H1 (cell line): ENCODE measurements around the gene DDX19B. TPM values are rescaled to one million over a fixed set of nuclear protein-coding genes. Genes with fewer than 3 reads are reported as not detected.

Source experiments
- CTCF ChIA-PET: fragments of 300-600 bp; sonication (Branson Sonifier 250); formaldehyde crosslinking; loops from one replicate; lab custom pipeline; 2021; ENCODE audit not compliant: partially characterized antibody; lab: Charles Lee
- POLR2A ChIA-PET: fragments of 300-600 bp; sonication (Branson Sonifier 250); formaldehyde crosslinking; loops from one replicate; lab custom pipeline; 2021; ENCODE audit warnings: inconsistent platforms; ENCODE audit not compliant: partially characterized antibody; lab: Charles Lee
- DNase-seq, 2 experiments: peaks; one replicate each; pipeline versions ENCODE4 v3.0.0 to v3.0.0-alpha.2; 2010 to 2022; ENCODE audit warnings: low spot score in 2 of 2, low read depth in 1 of 2, mixed read lengths in 1 of 2
- FAIRE-seq: peaks from 2 replicates; lab custom pipeline; 2011; peaks lifted over from hg19 to GRCh38; lab: Jason Lieb, UNC
- H2AFZ ChIP-seq: 2 replicates; pipeline ENCODE4 v1.8.1; 2012; ENCODE audit warnings: low read length, inconsistent platforms
- H2AK5ac ChIP-seq: 2 replicates; pipeline ENCODE4 v1.6.1; 2013; ENCODE audit warnings: low read depth, low read length
- H2BK120ac ChIP-seq: replicated peaks from 2 replicates; pipeline ENCODE3; 2013; ENCODE audit warnings: low read depth, low read length, inconsistent platforms
- H2BK12ac ChIP-seq: 2 replicates; pipeline ENCODE4 v1.6.1; 2013; ENCODE audit warnings: low read depth, low read length
- H2BK15ac ChIP-seq: 2 replicates; pipeline ENCODE4 v1.6.1; 2013; ENCODE audit warnings: low read length
- H2BK20ac ChIP-seq: 2 replicates; pipeline ENCODE4 v1.6.1; 2013; ENCODE audit warnings: low read length
- H2BK5ac ChIP-seq: 2 replicates; pipeline ENCODE4 v1.6.1; 2013; ENCODE audit warnings: low read depth, low read length
- H3K14ac ChIP-seq: 2 replicates; pipeline ENCODE4 v1.6.1; 2013; ENCODE audit warnings: inconsistent platforms; ENCODE audit not compliant: insufficient read length
- H3K18ac ChIP-seq: 2 replicates; pipeline ENCODE4 v1.6.1; 2013; ENCODE audit warnings: low read length; ENCODE audit errors: extremely low read depth
- H3K23ac ChIP-seq: 2 replicates; pipeline ENCODE4 v1.6.1; 2013; ENCODE audit warnings: inconsistent platforms; ENCODE audit not compliant: insufficient read length
- H3K23me2 ChIP-seq: 2 replicates; pipeline ENCODE4 v1.6.1; 2013; ENCODE audit warnings: low read depth, low read length
- H3K27ac ChIP-seq: 2 replicates; pipeline ENCODE4 v1.6.1; 2011; ENCODE audit warnings: low read depth, low read length, inconsistent platforms
- H3K27me3 ChIP-seq, 4 experiments: replicated peaks in 1 of 4; 1 replicate in 1 of 4; 2 replicates in 3 of 4; pipeline versions ENCODE4 v1.6.1 to v1.8.1; 2011 to 2013; ENCODE audit warnings: low read length in 3 of 4, mild to moderate bottlenecking in 3 of 4, inconsistent platforms in 2 of 4, mixed read lengths in 2 of 4, moderate library complexity in 1 of 4; ENCODE audit not compliant: control insufficient read depth in 3 of 4, insufficient read depth in 3 of 4; ENCODE audit errors: extremely low read depth in 1 of 4
- H3K36me3 ChIP-seq, 4 experiments: 2 replicates each; pipeline versions ENCODE4 v1.6.1 to v1.8.1; 2011 to 2013; ENCODE audit warnings: mild to moderate bottlenecking in 4 of 4, low read length in 3 of 4, moderate library complexity in 2 of 4, control low read depth in 1 of 4, inconsistent platforms in 1 of 4; ENCODE audit not compliant: insufficient read depth in 4 of 4, control insufficient read depth in 2 of 4
- H3K4ac ChIP-seq: replicated peaks from 2 replicates; pipeline ENCODE3; 2013; ENCODE audit warnings: low read length, low read depth, mixed read lengths, inconsistent platforms; ENCODE audit not compliant: insufficient read length
- H3K4me1 ChIP-seq, 4 experiments: replicated peaks in 1 of 4; 1 replicate in 1 of 4; 2 replicates in 3 of 4; pipeline versions ENCODE4 v1.6.1 to v1.8.1; 2011 to 2013; ENCODE audit warnings: low read length in 3 of 4, inconsistent platforms in 2 of 4, mixed read lengths in 1 of 4; ENCODE audit not compliant: insufficient read depth in 4 of 4, control insufficient read depth in 3 of 4
- H3K4me2 ChIP-seq, 2 experiments: 2 replicates each; pipeline versions ENCODE4 v1.6.1 to v1.8.1; 2011 to 2013; ENCODE audit warnings: low read depth in 2 of 2, low read length in 2 of 2, control low read depth in 1 of 2, inconsistent platforms in 1 of 2, mild to moderate bottlenecking in 1 of 2; ENCODE audit not compliant: insufficient read depth in 1 of 2
- H3K4me3 ChIP-seq, 4 experiments: fragments of 200-600, 300-600 bp in 1 of 4; sonication (generic), shearing (Covaris generic), sonication (Bioruptor Twin) in 1 of 4; 2 replicates each; pipeline versions ENCODE4 v1.5.1 to v1.8.1; 2011 to 2016; ENCODE audit warnings: low read length in 4 of 4, low read depth in 3 of 4, control low read depth in 2 of 4, inconsistent platforms in 2 of 4, mild to moderate bottlenecking in 2 of 4, mixed read lengths in 1 of 4, moderate library complexity in 1 of 4; ENCODE audit not compliant: insufficient read depth in 2 of 4; ENCODE audit errors: extremely low read depth in 1 of 4
- H3K56ac ChIP-seq: replicated peaks from 2 replicates; pipeline ENCODE3; 2013; ENCODE audit warnings: low read depth, mild to moderate bottlenecking, mixed read lengths, low read length, inconsistent platforms; ENCODE audit not compliant: insufficient read length
- H3K79me1 ChIP-seq: 2 replicates; pipeline ENCODE4 v1.6.1; 2013; ENCODE audit warnings: low read depth, low read length, control low read depth
- H3K79me2 ChIP-seq, 2 experiments: 2 replicates each; pipeline versions ENCODE4 v1.6.1 to v1.8.1; 2012 to 2013; ENCODE audit warnings: low read length in 2 of 2, mild to moderate bottlenecking in 2 of 2, inconsistent platforms in 1 of 2; ENCODE audit not compliant: insufficient read depth in 2 of 2, control insufficient read depth in 1 of 2
- H3K9ac ChIP-seq, 4 experiments: replicated peaks in 1 of 4; 1 replicate in 1 of 4; 2 replicates in 3 of 4; pipeline versions ENCODE4 v1.6.1 to v1.8.1; 2011 to 2013; ENCODE audit warnings: low read depth in 3 of 4, low read length in 3 of 4, control low read depth in 2 of 4, mild to moderate bottlenecking in 2 of 4, moderate library complexity in 2 of 4, inconsistent platforms in 1 of 4; ENCODE audit errors: extremely low read depth in 1 of 4
- H3K9me3 ChIP-seq, 2 experiments: 2 replicates each; pipeline versions ENCODE4 v1.6.1 to v1.8.1; 2012 to 2013; ENCODE audit warnings: mild to moderate bottlenecking in 2 of 2, moderate library complexity in 2 of 2, control low read depth in 1 of 2, inconsistent platforms in 1 of 2, low read depth in 1 of 2, low read length in 1 of 2, mixed read lengths in 1 of 2; ENCODE audit not compliant: insufficient read depth in 2 of 2
- H4K20me1 ChIP-seq, 2 experiments: replicated peaks in 1 of 2; 2 replicates each; pipeline versions ENCODE3 to v1.8.1; 2011 to 2013; ENCODE audit warnings: inconsistent platforms in 2 of 2, low read length in 2 of 2, mild to moderate bottlenecking in 1 of 2; ENCODE audit not compliant: insufficient read depth in 2 of 2, control insufficient read depth in 1 of 2
- H4K5ac ChIP-seq: 2 replicates; pipeline ENCODE4 v1.6.1; 2013; ENCODE audit warnings: low read length, low read depth, mixed read lengths, inconsistent platforms; ENCODE audit not compliant: insufficient read length
- H4K8ac ChIP-seq: 2 replicates; pipeline ENCODE4 v1.8.0; 2013; ENCODE audit warnings: mild to moderate bottlenecking, moderate library complexity, low read length, inconsistent platforms; ENCODE audit not compliant: insufficient read depth; ENCODE audit errors: extremely low read depth
- H4K91ac ChIP-seq: replicated peaks from 2 replicates; pipeline ENCODE3; 2013; ENCODE audit warnings: low read length, mixed read lengths, inconsistent platforms; ENCODE audit not compliant: insufficient read length
- CHD2 ChIP-seq: IDR thresholded peaks from 2 replicates; pipeline ENCODE4 v1.6.1; 2012; ENCODE audit warnings: low read length, improper control_type of control experiment
- CREB1 ChIP-seq: IDR thresholded peaks from 2 replicates; pipeline ENCODE4 v1.6.1; 2012; ENCODE audit warnings: inconsistent platforms
- FOSL1 ChIP-seq: IDR thresholded peaks from 2 replicates; pipeline ENCODE4 v1.6.1; 2011; ENCODE audit warnings: mild to moderate bottlenecking, low read depth, low read length, moderate library complexity; ENCODE audit not compliant: insufficient read depth
- SAP30 ChIP-seq: fragments of 300-600 bp; sonication (generic); IDR thresholded peaks from 2 replicates; pipeline ENCODE4 v1.7.1; 2012; ENCODE audit warnings: low read length, moderate library complexity, mild to moderate bottlenecking, inconsistent platforms; ENCODE audit not compliant: insufficient read depth, insufficient replicate concordance
- WGBS, 2 experiments: shearing (Covaris generic) in 1 of 2; methylation state at CpG; one replicate each; pipeline versions ENCODE4 v1.1.6 to v1.1.7; 2013 to 2015; ENCODE audit warnings: low lambda C conversion rate in 2 of 2, mixed read lengths in 2 of 2, inconsistent platforms in 1 of 2, low coverage in 1 of 2, missing lambda C conversion rate in 1 of 2; ENCODE audit not compliant: insufficient replicate concordance in 2 of 2, insufficient coverage in 1 of 2, insufficient read length in 1 of 2; ENCODE audit errors: extremely low coverage in 1 of 2, missing lambda C conversion rate in 1 of 2; 5-methylcytosine and 5-hydroxymethylcytosine counted together
- polyA plus RNA-seq, 7 experiments: library from polyadenylated mRNA; depleted of rRNA in 3 of 7; stranded (reverse) in 5 of 7; unstranded in 2 of 7; fragments of >200 nt in 5 of 7; fragments of 200-250 nt in 2 of 7; gene quantifications; 1 replicate in 5 of 7; 2 replicates in 1 of 7; 4 replicates in 1 of 7; pipeline versions ENCODE4 v1.2.1 to v1.2.3, GENCODE V29; 2011 to 2013; ENCODE audit warnings: missing spikeins in 2 of 7, mixed read lengths in 2 of 7
- total RNA-seq: library from RNA; stranded (reverse); fragmentation: NEBNext Ultra II Directional; extraction: Animal tissue kit (Norgen Biotek cat#: 25700); gene quantifications from 2 replicates; pipeline ENCODE4 v1.2.1, GENCODE V29; 2021

DDX19B gene
- total and polyA plus RNA-seq, 2 of the 8 experiments (the other 6 are each of a cell fraction or from before 2014, with no cell fraction given), result 40.5 to 42.7 TPM

GRCh38 chr16:70306880-70307279 lies 7.9 kb downstream of the DDX19B start:
- Histone ChIP-seq H2BK15ac (no peak overlapping the region), H3K4me2 (no peak overlapping the region), H2BK20ac (no peak overlapping the region), H4K91ac (no peak overlapping the region), H3K4ac (no peak overlapping the region), H2AK5ac (no peak overlapping the region), H3K27me3 (no peaks in the 10 kb centered on the region), H2BK5ac (no peak overlapping the region), H3K18ac (no peak overlapping the region), H3K9ac (no peak overlapping the region), H4K5ac (no peak overlapping the region), H3K9me3 (no peaks in the 10 kb centered on the region), H3K36me3 (no peaks in the 10 kb centered on the region; a peak in 1 of 8 replicates), H4K20me1 (peaks cover 0 to 1% of the 10 kb centered on the region in 2 experiments), H3K23ac (no peak overlapping the region), H3K14ac (no peak overlapping the region), H3K4me1 (no peaks in the 10 kb centered on the region), H3K27ac (no peak overlapping the region), H2BK120ac (no peak overlapping the region), H2BK12ac (no peak overlapping the region), H3K56ac (no peak overlapping the region), H2AFZ (no peak overlapping the region), H3K79me1 (peaks cover 3% of the 10 kb centered on the region), H4K8ac (no peak overlapping the region), H3K79me2 (peaks cover 0 to 43% of the 10 kb centered on the region in 2 experiments; a peak in 2 of 4 replicates)
- ChIA-PET POLR2A (interaction anchor here (1.0 to 3.1 kb wide), 6 partner anchors 8 to 33 kb away, joined by 3 to 11 read pairs (median 6); partner anchors contain the start of genes AARS1 and DDX19B), CTCF (no interaction called here)
- 94% methylated on average over 2 of the region's 2 CpGs; no CpG with 5 or more reads in 1 of the 2 experiments for WGBS, 2 experiments
- FAIRE-seq (no peak), DNase-seq (no peak)
- TF ChIP-seq FOSL1 (no peak), CHD2 (no peak), CREB1 (no peak), SAP30 (no peak)
- TF ChIP-seq, all 59 proteins: peak for 0
- no peaks in the 10 kb centered on the region for H3K23me2 ChIP-seq
- no peak overlapping the region for H3K4me3 ChIP-seq
